GM12878 (cell line): ENCODE data around the gene PFKFB3. TPM values are rescaled to one million over a fixed set of nuclear protein-coding genes. Genes with fewer than 3 reads are reported as not detected.
A peak's percentile ranks its signal among the peaks of the same experiment; 100 is the strongest.

Source experiments
- CBX3 ChIP-seq: fragments of 200-600 bp; sonication (generic); IDR thresholded peaks from 2 replicates; pipeline ENCODE4 v1.6.1; 2016; ENCODE audit warnings: low read depth, borderline replicate concordance
- FOXM1 ChIP-seq: IDR thresholded peaks from 2 replicates; pipeline ENCODE4 v1.6.1; 2012; ENCODE audit warnings: low read depth, mild to moderate bottlenecking, inconsistent platforms, low read length, moderate library complexity
- HCFC1 ChIP-seq: fragments of 150-350 bp; IDR thresholded peaks from 2 replicates; pipeline ENCODE4 v1.6.1; 2014; ENCODE audit warnings: low read length
- HDAC6 ChIP-seq: fragments of 200-600 bp; sonication (generic); IDR thresholded peaks from one replicate; pipeline ENCODE4 v1.8.0; 2017; ENCODE audit warnings: antibody characterized with exemption; ENCODE audit not compliant: unreplicated experiment
- KLF5 ChIP-seq: fragments of 450-650 bp; IDR thresholded peaks from 2 replicates; pipeline ENCODE4 v1.6.1; 2014; ENCODE audit warnings: mild to moderate bottlenecking; ENCODE audit not compliant: partially characterized antibody
- MEF2A ChIP-seq: IDR thresholded peaks from 2 replicates; pipeline ENCODE4 v1.6.1; 2011; ENCODE audit warnings: low read depth, mild to moderate bottlenecking, low read length, moderate library complexity; ENCODE audit not compliant: insufficient read depth
- MEF2B ChIP-seq: fragments of 450-650 bp; IDR thresholded peaks from 2 replicates; pipeline ENCODE4 v1.6.1; 2018; ENCODE audit warnings: mild to moderate bottlenecking, moderate library complexity; ENCODE audit not compliant: partially characterized antibody, poor library complexity, severe bottlenecking
- NFYB ChIP-seq: IDR thresholded peaks from 2 replicates; pipeline ENCODE4 v1.6.1; 2011; ENCODE audit warnings: low read depth, mild to moderate bottlenecking, low read length, improper control_type of control experiment, moderate library complexity; ENCODE audit not compliant: insufficient read depth
- PAX5 ChIP-seq: IDR thresholded peaks from 2 replicates; pipeline ENCODE4 v1.6.1; 2011; ENCODE audit warnings: low read depth, low read length, borderline replicate concordance
- RCOR1 ChIP-seq: conservative IDR thresholded peaks from 2 replicates; pipeline ENCODE4 v1.6.1; 2012; ENCODE audit warnings: low read depth, low read length, improper control_type of control experiment
- SIX5 ChIP-seq: IDR thresholded peaks from 2 replicates; pipeline ENCODE4 v1.6.1; 2011; ENCODE audit warnings: mild to moderate bottlenecking, low read depth, low read length, moderate library complexity; ENCODE audit not compliant: severe bottlenecking
- SRF ChIP-seq, 2 experiments: IDR thresholded peaks; 2 replicates each; pipeline ENCODE4 v1.6.1; 2011; ENCODE audit warnings: low read depth in 2 of 2, low read length in 2 of 2, mild to moderate bottlenecking in 1 of 2, moderate library complexity in 1 of 2
- TAF1 ChIP-seq: IDR thresholded peaks from 2 replicates; pipeline ENCODE4 v1.6.1; 2011; ENCODE audit warnings: mild to moderate bottlenecking, low read depth, low read length, borderline replicate concordance
- TCF12 ChIP-seq: IDR thresholded peaks from 2 replicates; pipeline ENCODE4 v1.6.1; 2011; ENCODE audit warnings: low read depth, mild to moderate bottlenecking, low read length
- TCF7 ChIP-seq: IDR thresholded peaks from 2 replicates; pipeline ENCODE4 v1.6.1; 2014; ENCODE audit warnings: antibody characterized with exemption, borderline replicate concordance
- USF1 ChIP-seq: IDR thresholded peaks from 2 replicates; pipeline ENCODE4 v1.6.1; 2011; ENCODE audit warnings: borderline replicate concordance, low read depth, mild to moderate bottlenecking, moderate library complexity, mixed read lengths, low read length; ENCODE audit not compliant: insufficient read depth; ENCODE audit errors: extremely low read length
- ZBTB11 ChIP-seq: fragments of 450-650 bp; formaldehyde crosslinking; IDR thresholded peaks from 2 replicates; pipeline ENCODE4 v1.5.0; 2022; ENCODE audit warnings: mild to moderate bottlenecking, missing genetic modification characterization
- ZNF24 ChIP-seq: fragments of 450-650 bp; IDR thresholded peaks from 2 replicates; pipeline ENCODE4 v1.6.1; 2017; ENCODE audit warnings: antibody characterized with exemption, mild to moderate bottlenecking
- ZNF592 ChIP-seq: fragments of 450-650 bp; IDR thresholded peaks from 2 replicates; pipeline ENCODE4 v1.6.1; 2017; ENCODE audit warnings: mild to moderate bottlenecking, moderate library complexity
- polyA plus RNA-seq, 11 experiments: library from polyadenylated mRNA; depleted of rRNA in 4 of 11; unstranded in 6 of 11; stranded (reverse) in 5 of 11; fragments of >200 nt; fragmentation: Nextera tagmentation in 4 of 11; fragmentation: Illumina TruSeq in 1 of 11; extraction: Ambion mirVana in 4 of 11; extraction: Trizol in 1 of 11; gene quantifications; 1 replicate in 1 of 11; 2 replicates in 10 of 11; pipeline versions ENCODE4 v1.2.1 to v1.2.3, GENCODE V29; 2011 to 2016; ENCODE audit warnings: inconsistent platforms in 2 of 11, missing spikeins in 2 of 11, low read depth in 1 of 11
- total RNA-seq, 4 experiments: library from RNA; depleted of rRNA in 3 of 4; stranded (reverse); fragments of >200 nt in 3 of 4; fragmentation: Illumina TruSeq in 1 of 4; extraction: Trizol in 1 of 4; gene quantifications; 2 replicates each; pipeline versions ENCODE4 v1.2.1 to v1.2.3, GENCODE V29; 2013 to 2021

Gene PFKFB3
- total and polyA plus RNA-seq, 10 of the 15 experiments (the other 5 are each of a cell fraction or from before 2014, with no cell fraction given), result 1.6 to 46.7 (median 13.7) TPM

GRCh38 chr10:6163364-6164270, 39.1 kb upstream of the PFKFB3 start (continued):
- TF ChIP-seq PAX5 (no peak), SRF (IDR thresholded peaks at IDR 0.05; ENCODE audit: low read depth in 2 of 2, low read length in 2 of 2) (0 out of 4 replicates have a peak, but pooled peaks of 1 of the 2 experiments have one; percentile 27), RCOR1 (0 out of 2 replicates have a peak, but pooled peaks have one; percentile 40), CBX3 (no peak), HDAC6 (peak; percentile 51), TAF1 (peak; percentile 78), TCF7 (no peak), MEF2A (peak; percentile 44; the same call in 1 of the 2 replicates), ZBTB11 (CRISPR knock-in tag) (no peak), ZNF24 (peak; percentile 48; the same call in 1 of the 2 replicates), HCFC1 (peak; percentile 53; the same call in 1 of the 2 replicates), ZNF592 (peak; percentile 97), TCF12 (peak; percentile 98), KLF5 (peak; percentile 57), FOXM1 (0 out of 2 replicates have a peak, but pooled peaks have one; percentile 27), SIX5 (peak; percentile 14), NFYB (peak; percentile 43; the same call in 1 of the 2 replicates), USF1 (peak; percentile 84), MEF2B (peak; percentile 56)
